ENCODE measurements around the gene ELAVL3.

The ELAVL3 gene

GRCh38 chr19:11451327-11451870 lies 29.4 kb downstream of the ELAVL3 start:
- TF ChIP-seq FOXP2 (optimal IDR thresholded peaks at IDR 0.05; ENCODE audit: borderline replicate concordance, extremely low read depth, extremely low read length, insufficient read depth): no peak
- no peak for TF ChIP-seq SIN3A (IDR thresholded peaks at IDR 0.05; ENCODE audit: borderline replicate concordance, insufficient read depth, low read length)
- TF ChIP-seq, protein P1, sequence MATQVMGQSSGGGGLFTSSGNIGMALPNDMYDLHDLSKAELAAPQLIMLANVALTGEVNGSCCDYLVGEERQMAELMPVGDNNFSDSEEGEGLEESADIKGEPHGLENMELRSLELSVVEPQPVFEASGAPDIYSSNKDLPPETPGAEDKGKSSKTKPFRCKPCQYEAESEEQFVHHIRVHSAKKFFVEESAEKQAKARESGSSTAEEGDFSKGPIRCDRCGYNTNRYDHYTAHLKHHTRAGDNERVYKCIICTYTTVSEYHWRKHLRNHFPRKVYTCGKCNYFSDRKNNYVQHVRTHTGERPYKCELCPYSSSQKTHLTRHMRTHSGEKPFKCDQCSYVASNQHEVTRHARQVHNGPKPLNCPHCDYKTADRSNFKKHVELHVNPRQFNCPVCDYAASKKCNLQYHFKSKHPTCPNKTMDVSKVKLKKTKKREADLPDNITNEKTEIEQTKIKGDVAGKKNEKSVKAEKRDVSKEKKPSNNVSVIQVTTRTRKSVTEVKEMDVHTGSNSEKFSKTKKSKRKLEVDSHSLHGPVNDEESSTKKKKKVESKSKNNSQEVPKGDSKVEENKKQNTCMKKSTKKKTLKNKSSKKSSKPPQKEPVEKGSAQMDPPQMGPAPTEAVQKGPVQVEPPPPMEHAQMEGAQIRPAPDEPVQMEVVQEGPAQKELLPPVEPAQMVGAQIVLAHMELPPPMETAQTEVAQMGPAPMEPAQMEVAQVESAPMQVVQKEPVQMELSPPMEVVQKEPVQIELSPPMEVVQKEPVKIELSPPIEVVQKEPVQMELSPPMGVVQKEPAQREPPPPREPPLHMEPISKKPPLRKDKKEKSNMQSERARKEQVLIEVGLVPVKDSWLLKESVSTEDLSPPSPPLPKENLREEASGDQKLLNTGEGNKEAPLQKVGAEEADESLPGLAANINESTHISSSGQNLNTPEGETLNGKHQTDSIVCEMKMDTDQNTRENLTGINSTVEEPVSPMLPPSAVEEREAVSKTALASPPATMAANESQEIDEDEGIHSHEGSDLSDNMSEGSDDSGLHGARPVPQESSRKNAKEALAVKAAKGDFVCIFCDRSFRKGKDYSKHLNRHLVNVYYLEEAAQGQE (IDR thresholded peaks at IDR 0.05; ENCODE audit: insufficient read depth in 1 of 2, low read depth in 2 of 2, low read length in 2 of 2): no peak
- no peak for TF ChIP-seq POLR2AphosphoS5 (IDR thresholded peaks at IDR 0.05; ENCODE audit: low read depth, low read length)
- no peak for TF ChIP-seq TAF1 (IDR thresholded peaks at IDR 0.05; ENCODE audit: borderline replicate concordance, insufficient read depth, low read length)

- TF ChIP-seq TAF1 (IDR thresholded peaks at IDR 0.05; ENCODE audit: borderline replicate concordance, insufficient read depth, low read length) (no peak), POLR2AphosphoS5 (IDR thresholded peaks at IDR 0.05; ENCODE audit: low read depth, low read length) (no peak), FOXP2 (optimal IDR thresholded peaks at IDR 0.05; ENCODE audit: borderline replicate concordance, extremely low read depth, extremely low read length, insufficient read depth) (no peak), SIN3A (IDR thresholded peaks at IDR 0.05; ENCODE audit: borderline replicate concordance, insufficient read depth, low read length) (no peak)
- TF ChIP-seq, protein P1 (IDR thresholded peaks at IDR 0.05; ENCODE audit: insufficient read depth in 1 of 2, low read depth in 2 of 2, low read length in 2 of 2): no peak
These were observed 30.1 kb downstream of the ELAVL3 start for GRCh38 chr19:11450570-11451326.

- TF ChIP-seq SIN3A (IDR thresholded peaks at IDR 0.05; ENCODE audit: borderline replicate concordance, insufficient read depth, low read length) (no peak), TAF1 (IDR thresholded peaks at IDR 0.05; ENCODE audit: borderline replicate concordance, insufficient read depth, low read length) (no peak)
These were observed 31.8 kb downstream of the ELAVL3 start for GRCh38 chr19:11448923-11449554.

- no peak for TF ChIP-seq TAF1 (IDR thresholded peaks at IDR 0.05; ENCODE audit: borderline replicate concordance, insufficient read depth, low read length)
- TF ChIP-seq, protein P1 (IDR thresholded peaks at IDR 0.05; ENCODE audit: insufficient read depth in 1 of 2, low read depth in 2 of 2, low read length in 2 of 2): no peak
These were observed 32.4 kb downstream of the ELAVL3 start for GRCh38 chr19:11448410-11448809.

- TF ChIP-seq FOXP2 (optimal IDR thresholded peaks at IDR 0.05; ENCODE audit: borderline replicate concordance, extremely low read depth, extremely low read length, insufficient read depth) (no peak), SIN3A (IDR thresholded peaks at IDR 0.05; ENCODE audit: borderline replicate concordance, insufficient read depth, low read length) (no peak), TAF1 (IDR thresholded peaks at IDR 0.05; ENCODE audit: borderline replicate concordance, insufficient read depth, low read length) (no peak), POLR2AphosphoS5 (IDR thresholded peaks at IDR 0.05; ENCODE audit: low read depth, low read length) (no peak)
- TF ChIP-seq, protein P1 (IDR thresholded peaks at IDR 0.05; ENCODE audit: insufficient read depth in 1 of 2, low read depth in 2 of 2, low read length in 2 of 2): no peak
These were observed 33.2 kb downstream of the ELAVL3 start for GRCh38 chr19:11447347-11448262.
